Tibial nerve (tissue), 4 donors: ENCODE measurements around the gene ACTN1. TPM values are rescaled to one million over a fixed set of nuclear protein-coding genes. Genes with fewer than 3 reads are reported as not detected.

Source experiments
- DNase-seq, 2 donors: peaks; one replicate each; pipeline ENCODE4 v3.0.0-alpha.2; 2019; ENCODE audit warnings: low spot score in 2 of 2
- H3K27ac ChIP-seq, 4 donors: fragments of 200-600 bp; sonication (generic) in 3 of 4; one replicate each; pipeline ENCODE4 v1.5.1; 2017 to 2019; ENCODE audit warnings: mild to moderate bottlenecking in 1 of 4
- H3K27me3 ChIP-seq, 2 donors: fragments of 200-600 bp; sonication (generic) in 1 of 2; one replicate each; pipeline versions ENCODE4 v1.5.1 to v1.6.0; 2017 to 2019
- H3K36me3 ChIP-seq, 3 donors: fragments of 200-600 bp; sonication (generic); one replicate each; pipeline ENCODE4 v1.5.1; 2018 to 2019
- H3K4me1 ChIP-seq, 4 donors: fragments of 200-600 bp; sonication (generic) in 3 of 4; one replicate each; pipeline ENCODE4 v1.5.1; 2017 to 2019
- H3K4me3 ChIP-seq, 4 donors: fragments of 200-600 bp; sonication (generic) in 3 of 4; one replicate each; pipeline ENCODE4 v1.5.1; 2017 to 2019; ENCODE audit warnings: mild to moderate bottlenecking in 1 of 4, moderate library complexity in 1 of 4
- H3K9me3 ChIP-seq, 4 donors: fragments of 200-600 bp; sonication (generic) in 3 of 4; one replicate each; pipeline ENCODE4 v1.5.1; 2017 to 2019
- EP300 ChIP-seq, 2 donors: sonication (generic); formaldehyde crosslinking; IDR thresholded peaks; one replicate each; pipeline ENCODE4 v1.6.1; 2017; ENCODE audit warnings: antibody characterized with exemption in 2 of 2, mild to moderate bottlenecking in 1 of 2
- POLR2A ChIP-seq, 2 donors: fragments of 450-650 bp; IDR thresholded peaks; one replicate each; pipeline ENCODE4 v1.6.1; 2017; ENCODE audit warnings: antibody characterized with exemption in 2 of 2, mild to moderate bottlenecking in 2 of 2, moderate library complexity in 2 of 2
- WGBS, 2 donors: methylation state at CpG; one replicate each; pipeline ENCODE4 v1.1.5; 2018; 5-methylcytosine and 5-hydroxymethylcytosine counted together
- total RNA-seq, 4 donors: library from RNA; depleted of rRNA; stranded (reverse); fragments of >200 nt; gene quantifications; one replicate each; pipeline ENCODE4 v1.1.0, GENCODE V29; 2016
- TF ChIP-seq, protein P1 (sequence below), 5 experiments: fragments of 200-600 bp in 3 of 5; fragments of 450-650 bp in 2 of 5; sonication (generic) in 3 of 5; IDR thresholded peaks; one replicate each; pipeline ENCODE4 v1.5.1; 2016 to 2019; ENCODE audit warnings: antibody characterized with exemption in 5 of 5, mild to moderate bottlenecking in 3 of 5, moderate library complexity in 2 of 5

ACTN1 gene
- total RNA-seq, 4 donors from 2014 or later, result 130 to 273 (median 152) TPM

DNA sequence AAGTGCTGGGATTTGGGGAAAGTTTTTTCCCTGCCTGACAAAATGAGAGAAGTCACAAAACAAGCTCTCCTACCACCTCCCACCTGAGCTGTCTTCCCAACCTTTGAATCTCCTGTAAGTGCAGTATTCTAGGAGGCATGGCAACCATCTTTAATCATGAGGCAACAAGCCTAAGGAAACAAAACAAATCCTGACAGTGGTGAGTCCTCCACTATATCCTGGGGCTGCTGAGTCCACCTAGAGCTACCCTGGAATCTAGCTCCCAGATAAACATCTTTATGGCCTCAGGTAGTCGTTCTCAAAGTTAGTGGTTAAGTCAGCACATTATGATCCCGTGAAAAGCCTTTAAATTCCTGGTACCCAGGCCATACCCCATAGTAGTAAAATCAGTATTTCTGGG lies 22.3 kb upstream of the ACTN1 start:
- WGBS, 2 donors, result 75 to 90% methylated on average over 2 of the region's 2 CpGs
- TF ChIP-seq, protein P1, sequence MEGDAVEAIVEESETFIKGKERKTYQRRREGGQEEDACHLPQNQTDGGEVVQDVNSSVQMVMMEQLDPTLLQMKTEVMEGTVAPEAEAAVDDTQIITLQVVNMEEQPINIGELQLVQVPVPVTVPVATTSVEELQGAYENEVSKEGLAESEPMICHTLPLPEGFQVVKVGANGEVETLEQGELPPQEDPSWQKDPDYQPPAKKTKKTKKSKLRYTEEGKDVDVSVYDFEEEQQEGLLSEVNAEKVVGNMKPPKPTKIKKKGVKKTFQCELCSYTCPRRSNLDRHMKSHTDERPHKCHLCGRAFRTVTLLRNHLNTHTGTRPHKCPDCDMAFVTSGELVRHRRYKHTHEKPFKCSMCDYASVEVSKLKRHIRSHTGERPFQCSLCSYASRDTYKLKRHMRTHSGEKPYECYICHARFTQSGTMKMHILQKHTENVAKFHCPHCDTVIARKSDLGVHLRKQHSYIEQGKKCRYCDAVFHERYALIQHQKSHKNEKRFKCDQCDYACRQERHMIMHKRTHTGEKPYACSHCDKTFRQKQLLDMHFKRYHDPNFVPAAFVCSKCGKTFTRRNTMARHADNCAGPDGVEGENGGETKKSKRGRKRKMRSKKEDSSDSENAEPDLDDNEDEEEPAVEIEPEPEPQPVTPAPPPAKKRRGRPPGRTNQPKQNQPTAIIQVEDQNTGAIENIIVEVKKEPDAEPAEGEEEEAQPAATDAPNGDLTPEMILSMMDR (IDR thresholded peaks at IDR 0.05), result no peak
- TF ChIP-seq POLR2A (IDR thresholded peaks at IDR 0.05) (no peak), EP300 (IDR thresholded peaks at IDR 0.05) (no peak)
- H3K4me3 ChIP-seq, result no peak overlapping the region
- peaks cover 0 to 3% (median 0%) of the 10 kb centered on the region in 4 donors for H3K9me3 ChIP-seq
- no peaks in the 10 kb centered on the region for H3K36me3 ChIP-seq
- H3K27me3 ChIP-seq, result no peaks in the 10 kb centered on the region
- DNase-seq, result no peak
- peaks cover 0 to 7% (median 0%) of the 10 kb centered on the region in 4 donors for H3K4me1 ChIP-seq
- no peak overlapping the region for H3K27ac ChIP-seq

- no peak for DNase-seq
- no peak for TF ChIP-seq POLR2A (IDR thresholded peaks at IDR 0.05)
- no peak for TF ChIP-seq EP300 (IDR thresholded peaks at IDR 0.05)
- TF ChIP-seq, protein P1 (IDR thresholded peaks at IDR 0.05), result no peak
- Histone ChIP-seq H3K4me3 (no peak overlapping the region), H3K36me3 (no peaks in the 10 kb centered on the region), H3K9me3 (peaks cover 0 to 3% (median 0%) of the 10 kb centered on the region in 4 donors), H3K27ac (no peak overlapping the region), H3K4me1 (no peaks in the 10 kb centered on the region), H3K27me3 (no peaks in the 10 kb centered on the region)
- WGBS, 2 donors, result 55 to 58% methylated on average over 5 of the region's 5 CpGs
These were observed 19.0 kb upstream of the ACTN1 start for GRCh38 chr14:68998062-68998461.

DNA sequence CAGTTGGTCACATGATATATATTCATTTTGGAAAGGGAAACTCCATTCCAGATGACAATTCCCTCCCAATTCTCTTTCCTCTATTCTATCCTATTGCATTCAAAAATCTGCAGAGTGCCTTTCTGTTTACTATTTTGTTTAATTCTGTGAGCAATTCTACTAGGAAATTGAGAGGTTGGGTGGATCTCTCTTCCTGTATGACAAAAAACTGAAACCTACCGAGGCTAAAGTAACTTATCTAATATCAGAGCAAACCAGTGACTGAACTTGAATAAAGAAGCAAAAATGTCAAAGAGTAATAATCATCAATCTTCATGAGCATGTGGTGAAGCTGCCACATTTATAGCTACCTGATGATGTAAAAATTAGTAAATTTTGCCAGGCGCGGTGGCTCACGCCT lies 16.6 kb upstream of the ACTN1 start:
- no peak for TF ChIP-seq POLR2A (IDR thresholded peaks at IDR 0.05)

GRCh38 chr14:68994056-68994455 lies 15.0 kb upstream of the ACTN1 start:
- WGBS, 2 donors, result 88 to 97% methylated on average over 2 of the region's 2 CpGs
- TF ChIP-seq, protein P1 (IDR thresholded peaks at IDR 0.05), result no peak
- TF ChIP-seq EP300 (IDR thresholded peaks at IDR 0.05) (no peak), POLR2A (IDR thresholded peaks at IDR 0.05) (no peak)
- no peaks in the 10 kb centered on the region for H3K27me3 ChIP-seq
- no peak overlapping the region for H3K27ac ChIP-seq
- no peak for DNase-seq
- H3K4me1 ChIP-seq, result no peaks in the 10 kb centered on the region
- H3K9me3 ChIP-seq, result no peaks in the 10 kb centered on the region
- H3K4me3 ChIP-seq, result no peak overlapping the region
- no peaks in the 10 kb centered on the region for H3K36me3 ChIP-seq

More for the DNA sequence above, 16.6 kb upstream of the ACTN1 start:
- no peaks in the 10 kb centered on the region for H3K27me3 ChIP-seq
- H3K36me3 ChIP-seq, result no peaks in the 10 kb centered on the region
- H3K4me3 ChIP-seq, result no peak overlapping the region
- H3K4me1 ChIP-seq, result no peaks in the 10 kb centered on the region
- WGBS, 2 donors, result 90 to 95% methylated on average over 4 of the region's 4 CpGs
- no peak for DNase-seq
- H3K27ac ChIP-seq, result no peak overlapping the region
- H3K9me3 ChIP-seq, result peaks cover 0 to under 1% (median 0%) of the 10 kb centered on the region in 4 donors

DNA sequence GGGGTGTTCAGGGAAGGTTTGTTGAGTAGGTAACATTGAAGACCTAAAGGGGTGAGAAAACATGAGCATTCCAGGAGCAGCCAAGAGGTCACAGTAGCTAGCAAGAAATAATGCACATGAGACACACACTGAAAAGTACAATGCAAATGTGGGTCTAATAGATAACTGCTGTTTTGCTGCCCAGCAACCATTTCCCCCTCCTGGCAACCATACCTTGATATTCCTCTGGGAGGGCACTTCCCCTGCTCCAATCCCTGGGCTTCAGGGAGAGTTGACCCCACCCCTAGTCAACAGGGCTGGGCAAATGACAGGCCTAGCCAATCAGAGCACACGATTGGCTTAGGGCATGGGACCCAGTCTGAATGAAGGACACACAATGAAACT lies 8.5 kb upstream of the ACTN1 start:
- Histone ChIP-seq H3K27me3 (no peaks in the 10 kb centered on the region), H3K36me3 (no peaks in the 10 kb centered on the region), H3K9me3 (no peaks in the 10 kb centered on the region), H3K27ac (no peak overlapping the region), H3K4me1 (peaks cover 0 to 6% (median 2%) of the 10 kb centered on the region in 4 donors), H3K4me3 (no peak overlapping the region)
- DNase-seq, result no peak
- 71 to 80% methylated on average over 1 of the region's 1 CpG for WGBS, 2 donors
- no peak for TF ChIP-seq EP300 (IDR thresholded peaks at IDR 0.05)
- TF ChIP-seq POLR2A (IDR thresholded peaks at IDR 0.05), result no peak
- TF ChIP-seq, protein P1 (IDR thresholded peaks at IDR 0.05), result no peak
